Measurements from ENCODE around the gene ARID3B. TPM values are rescaled to one million over a fixed set of nuclear protein-coding genes. Genes with fewer than 3 reads are reported as not detected.
A peak's percentile ranks its signal among the peaks of the same experiment; 100 is the strongest.

Gene ARID3B
- total RNA-seq, 3 donors from 2014 or later: 10.3 to 14.5 (median 11.5) TPM

- H3K9me3 ChIP-seq: no peaks in the 10 kb centered on the region
- no peak overlapping the region for H3K4me3 ChIP-seq
- no peak for ATAC-seq
- TF ChIP-seq, protein P1, sequence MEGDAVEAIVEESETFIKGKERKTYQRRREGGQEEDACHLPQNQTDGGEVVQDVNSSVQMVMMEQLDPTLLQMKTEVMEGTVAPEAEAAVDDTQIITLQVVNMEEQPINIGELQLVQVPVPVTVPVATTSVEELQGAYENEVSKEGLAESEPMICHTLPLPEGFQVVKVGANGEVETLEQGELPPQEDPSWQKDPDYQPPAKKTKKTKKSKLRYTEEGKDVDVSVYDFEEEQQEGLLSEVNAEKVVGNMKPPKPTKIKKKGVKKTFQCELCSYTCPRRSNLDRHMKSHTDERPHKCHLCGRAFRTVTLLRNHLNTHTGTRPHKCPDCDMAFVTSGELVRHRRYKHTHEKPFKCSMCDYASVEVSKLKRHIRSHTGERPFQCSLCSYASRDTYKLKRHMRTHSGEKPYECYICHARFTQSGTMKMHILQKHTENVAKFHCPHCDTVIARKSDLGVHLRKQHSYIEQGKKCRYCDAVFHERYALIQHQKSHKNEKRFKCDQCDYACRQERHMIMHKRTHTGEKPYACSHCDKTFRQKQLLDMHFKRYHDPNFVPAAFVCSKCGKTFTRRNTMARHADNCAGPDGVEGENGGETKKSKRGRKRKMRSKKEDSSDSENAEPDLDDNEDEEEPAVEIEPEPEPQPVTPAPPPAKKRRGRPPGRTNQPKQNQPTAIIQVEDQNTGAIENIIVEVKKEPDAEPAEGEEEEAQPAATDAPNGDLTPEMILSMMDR (IDR thresholded peaks at IDR 0.05): no peak
- intact Hi-C loops (cut with DNase I, micrococcal nuclease): loop anchor here in 1 of 2 donors (10.0 kb wide), 1 partner anchor 237 kb away; no protein-coding TSS in a partner anchor
- DNase-seq: peak in 1 of 3 donors; percentile 53
- H3K4me1 ChIP-seq (ENCODE audit: low read depth): peaks cover 21% of the 10 kb centered on the region
- H3K36me3 ChIP-seq (ENCODE audit: low read depth): peaks cover 33% of the 10 kb centered on the region
These were observed 80.5 kb downstream of the ARID3B start for GRCh38 chr15:74621546-74621920.

DNA sequence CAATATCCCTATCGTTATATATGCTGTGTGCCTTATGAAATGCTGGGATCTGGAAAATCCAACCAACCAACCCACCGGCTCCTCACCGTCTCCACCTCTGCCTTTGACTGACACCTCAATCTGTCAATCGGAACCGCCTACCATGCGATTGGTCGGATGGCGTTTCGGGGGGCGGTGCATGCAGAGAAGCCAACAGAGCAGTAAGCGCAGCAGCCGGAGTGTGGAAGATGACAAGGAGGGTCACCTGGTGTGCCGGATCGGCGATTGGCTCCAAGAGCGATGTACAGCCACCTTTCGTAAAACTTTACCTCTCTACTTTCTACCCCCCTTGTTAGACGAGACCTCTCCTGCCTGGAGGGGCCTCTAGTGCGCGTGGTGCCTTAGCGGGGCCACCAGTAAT is 80.9 kb downstream of the ARID3B start:
- Histone ChIP-seq H3K36me3 (ENCODE audit: low read depth) (peaks cover 36% of the 10 kb centered on the region), H3K4me3 (no peak overlapping the region), H3K4me1 (ENCODE audit: low read depth) (peaks cover 17% of the 10 kb centered on the region), H3K9me3 (no peaks in the 10 kb centered on the region)
- TF ChIP-seq, protein P1 (IDR thresholded peaks at IDR 0.05): no peak
- intact Hi-C loops (cut with DNase I, micrococcal nuclease): loop anchor here in 1 of 2 donors (10.0 kb wide), 1 partner anchor 237 kb away; no protein-coding TSS in a partner anchor
- peak in 1 of 3 donors; percentile 47 for DNase-seq
- ATAC-seq: no peak

DNA sequence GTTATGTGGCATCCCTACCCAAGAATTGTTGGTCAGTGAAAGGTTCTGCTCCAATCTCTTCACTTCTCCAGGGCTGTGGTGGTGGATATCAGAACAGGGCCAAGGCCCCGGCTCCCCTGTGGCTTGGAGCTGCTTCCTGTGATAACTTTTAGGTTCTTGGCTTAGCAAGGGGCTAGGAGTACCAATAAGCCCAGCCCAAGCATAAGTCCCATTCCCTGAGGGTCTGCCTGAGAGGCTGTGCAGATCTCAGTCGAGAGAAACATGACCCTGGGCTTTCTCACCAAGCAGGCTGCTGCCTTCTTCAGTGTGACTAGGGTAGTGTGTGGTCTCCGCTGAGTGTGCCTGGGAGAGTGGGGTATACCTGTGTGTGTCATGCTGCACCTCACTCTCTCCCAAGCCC is 81.7 kb downstream of the ARID3B start:
- intact Hi-C loops (cut with DNase I, micrococcal nuclease): loop anchor here in 1 of 2 donors (10.0 kb wide), 1 partner anchor 238 kb away; no protein-coding TSS in a partner anchor

DNA sequence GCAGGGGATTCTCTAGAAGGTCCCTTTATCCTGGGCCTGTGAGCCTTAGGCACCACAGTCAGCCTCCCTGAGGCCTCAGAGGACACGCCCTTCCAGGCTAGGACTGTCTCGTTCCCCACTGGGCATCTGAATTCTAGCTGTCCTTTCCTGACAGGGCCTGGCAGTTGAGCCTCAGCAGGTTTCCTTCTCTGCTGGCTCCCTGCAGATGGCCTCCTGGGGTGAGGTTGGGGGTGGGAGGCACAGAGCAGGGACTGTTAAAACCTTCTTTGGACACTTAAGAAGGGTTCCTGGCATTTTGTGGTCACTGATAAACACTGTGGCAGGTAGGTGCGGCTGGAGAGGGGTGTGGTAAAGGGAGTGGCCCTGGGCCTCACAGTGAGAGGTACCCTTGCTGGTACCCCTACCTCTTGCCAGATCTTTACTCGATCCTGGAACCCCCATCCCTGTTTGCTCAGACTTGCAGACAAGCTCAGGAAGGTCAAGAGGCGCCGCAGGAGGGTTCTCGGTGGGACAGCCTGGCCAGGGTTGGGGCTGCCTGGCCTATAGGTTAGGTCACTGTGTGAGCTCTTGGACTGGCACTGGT is 83.1 kb downstream of the ARID3B start:
- peaks cover 54% of the 10 kb centered on the region for H3K36me3 ChIP-seq (ENCODE audit: low read depth)
- no peak overlapping the region for H3K4me3 ChIP-seq
- peaks cover 6% of the 10 kb centered on the region for H3K4me1 ChIP-seq (ENCODE audit: low read depth)
- intact Hi-C loops (cut with DNase I, micrococcal nuclease): loop anchor here in 1 of 2 donors (10.0 kb wide), 1 partner anchor 239 kb away; no protein-coding TSS in a partner anchor
- H3K9me3 ChIP-seq: no peaks in the 10 kb centered on the region
- DNase-seq (peak in 1 of 3 donors; percentile 35), ATAC-seq (no peak)
- TF ChIP-seq, protein P1 (IDR thresholded peaks at IDR 0.05): no peak

More for the DNA sequence above, 81.7 kb downstream of the ARID3B start:
- no peak overlapping the region for H3K4me3 ChIP-seq
- DNase-seq: no peak
- H3K4me1 ChIP-seq (ENCODE audit: low read depth): peaks cover 10% of the 10 kb centered on the region
- TF ChIP-seq, protein P1 (IDR thresholded peaks at IDR 0.05): no peak
- H3K36me3 ChIP-seq (ENCODE audit: low read depth): peaks cover 44% of the 10 kb centered on the region
- no peak for ATAC-seq
- no peaks in the 10 kb centered on the region for H3K9me3 ChIP-seq

GRCh38 chr15:74625693-74626092 is 84.7 kb downstream of the ARID3B start:
- TF ChIP-seq, protein P1 (IDR thresholded peaks at IDR 0.05): no peak
- Histone ChIP-seq H3K36me3 (ENCODE audit: low read depth) (peaks cover 39% of the 10 kb centered on the region), H3K4me3 (no peak overlapping the region), H3K4me1 (ENCODE audit: low read depth) (peaks cover 5% of the 10 kb centered on the region), H3K9me3 (no peaks in the 10 kb centered on the region)
- intact Hi-C loops (cut with DNase I, micrococcal nuclease): loop anchor here in 1 of 2 donors (10.0 kb wide), 1 partner anchor 241 kb away; no protein-coding TSS in a partner anchor
- ATAC-seq (no peak), DNase-seq (peak in 2 of 3 donors; percentile 3 to 14)

Measured in mucosa of descending colon (tissue), 3 donors.